PC-3 (cell line): ENCODE results near the gene FANCC.

Source experiments
- CTCF ChIP-seq: fragments of 300-600 bp; sonication (generic); conservative IDR thresholded peaks from 2 replicates; pipeline ENCODE4 v1.5.1; 2017; ENCODE audit warnings: antibody characterized with exemption, low read depth, mild to moderate bottlenecking, low read length
- EZH2 ChIP-seq: fragments of 300-600 bp; sonication (generic); IDR thresholded peaks from one replicate; pipeline ENCODE4 v1.6.1; 2017; ENCODE audit warnings: antibody characterized with exemption, mild to moderate bottlenecking, low read length; ENCODE audit not compliant: unreplicated experiment
- EZH2phosphoT487 ChIP-seq: fragments of 300-600 bp; sonication (generic); IDR thresholded peaks from 2 replicates; pipeline ENCODE4 v1.6.1; 2018; ENCODE audit warnings: mild to moderate bottlenecking, antibody characterized with exemption, low read length, borderline replicate concordance

- TF ChIP-seq CTCF, result no peak
- TF ChIP-seq EZH2, result no peak
- no peak for TF ChIP-seq EZH2phosphoT487
Measured at GRCh38 chr9:95225726-95226106, 91.8 kb downstream of the FANCC start.
